GM21367 (cell line): ENCODE data around the gene EIF4EBP3.
"Not testable (repeated sequence)": the region's sequence is repeated elsewhere in the genome, so short reads cannot be mapped to it uniquely, and the experiment has no call there.

Experiments used
- ATAC-seq: cut with Tn5 transposase; IDR thresholded peaks from one replicate; pipeline ENCODE4 v1.9.1; 2021; ENCODE audit not compliant: unreplicated experiment

EIF4EBP3 gene

GRCh38 chr5:140575309-140575708, 27.8 kb downstream of the EIF4EBP3 start:
- no peak for ATAC-seq

DNA sequence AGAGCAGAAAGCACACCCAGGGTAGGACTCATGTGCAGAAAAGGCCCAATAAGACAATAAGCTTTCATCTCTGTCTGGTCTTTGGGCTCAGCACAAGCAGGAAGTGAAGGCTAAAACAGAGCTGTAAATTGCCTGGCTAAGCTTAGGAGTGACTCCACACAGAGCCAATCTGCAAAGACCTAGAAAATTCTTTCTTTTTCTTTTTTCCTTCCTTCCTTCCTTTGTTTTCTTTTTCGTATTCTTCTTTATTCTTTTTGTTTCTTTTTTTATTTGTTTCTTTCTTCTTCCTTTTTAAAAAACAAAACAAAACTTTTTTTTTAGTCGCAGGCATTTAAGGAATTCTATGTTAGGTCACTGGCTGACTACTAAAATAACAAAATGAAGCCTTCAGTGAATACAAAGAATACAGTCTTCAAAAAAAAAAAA, 29.3 kb downstream of the EIF4EBP3 start:
- ATAC-seq, result no peak

GRCh38 chr5:140579188-140579747, 31.8 kb downstream of the EIF4EBP3 start:
- ATAC-seq, result not testable (repeated sequence)

DNA sequence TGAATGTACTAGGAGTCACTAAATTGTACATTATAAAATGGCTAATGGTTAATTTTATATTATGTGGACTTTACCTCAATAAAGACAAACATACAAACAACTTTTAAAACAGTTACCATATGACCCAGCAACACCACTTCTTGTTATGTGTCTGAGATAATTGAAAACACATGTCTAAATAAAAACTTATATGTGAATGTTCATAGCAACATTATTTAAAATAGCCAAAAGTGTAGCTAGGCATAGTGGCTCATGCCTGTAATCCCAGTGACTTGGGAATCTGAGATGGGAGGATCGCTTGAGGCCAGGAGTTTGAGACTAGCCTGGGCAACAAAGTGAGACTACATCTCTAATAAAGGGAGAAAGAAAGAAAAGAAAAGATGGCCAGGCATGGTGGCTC, 40.0 kb downstream of the EIF4EBP3 start:
- no peak for ATAC-seq

- ATAC-seq, result no peak
These were observed 41.0 kb downstream of the EIF4EBP3 start for GRCh38 chr5:140588311-140589070.

DNA sequence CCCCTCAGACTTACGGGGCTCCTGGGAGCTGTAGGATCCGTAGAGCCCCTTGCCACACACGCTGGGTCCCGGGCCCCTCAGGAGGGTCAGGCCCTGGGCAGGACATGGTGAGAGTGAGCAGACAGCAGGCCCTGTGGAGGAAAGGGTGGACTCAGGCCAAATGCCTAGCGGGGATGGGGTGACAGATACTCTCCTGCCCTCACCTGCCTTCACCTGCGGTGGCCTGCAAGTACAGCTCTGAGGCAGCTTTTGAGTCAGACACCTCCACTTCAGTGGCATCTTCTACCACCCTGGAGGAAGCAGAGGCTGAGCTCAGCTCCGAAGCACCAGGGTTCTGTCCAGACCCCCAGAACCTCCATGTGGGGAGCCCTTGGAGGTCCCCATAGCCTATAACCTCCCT, 43.4 kb downstream of the EIF4EBP3 start:
- no peak for ATAC-seq

DNA sequence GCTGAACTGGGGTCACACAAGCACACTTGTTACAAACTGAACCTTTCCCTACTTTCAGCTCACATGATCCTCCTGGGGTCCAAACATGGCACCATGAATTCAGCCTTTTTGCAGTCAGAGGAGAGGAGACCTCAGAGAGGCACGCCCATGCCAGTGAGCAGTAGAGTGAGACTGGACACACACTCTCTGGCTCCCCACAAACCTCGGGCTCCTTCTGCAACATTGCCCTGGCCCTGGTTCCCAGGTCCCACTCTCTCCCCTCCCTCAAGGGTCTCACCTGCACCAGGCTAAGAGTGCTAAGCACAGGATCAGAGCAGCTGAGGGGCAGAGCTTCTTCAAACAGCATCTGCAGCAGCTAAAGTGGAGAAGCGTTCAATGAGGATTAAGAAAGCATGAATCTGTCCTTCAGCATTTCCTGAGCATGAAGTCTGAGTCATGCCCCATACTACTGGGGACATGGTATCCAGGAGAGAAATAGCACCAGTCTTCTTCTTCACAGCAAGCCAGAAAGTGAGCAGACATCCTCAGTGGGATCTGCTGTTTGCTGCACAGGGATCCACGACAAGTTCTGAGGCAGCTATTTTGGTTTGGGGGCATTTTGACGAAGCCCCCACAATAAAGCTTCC, 44.4 kb downstream of the EIF4EBP3 start:
- no peak for ATAC-seq

- not testable (repeated sequence) for ATAC-seq
These were observed 45.6 kb downstream of the EIF4EBP3 start for GRCh38 chr5:140593070-140593469.

DNA sequence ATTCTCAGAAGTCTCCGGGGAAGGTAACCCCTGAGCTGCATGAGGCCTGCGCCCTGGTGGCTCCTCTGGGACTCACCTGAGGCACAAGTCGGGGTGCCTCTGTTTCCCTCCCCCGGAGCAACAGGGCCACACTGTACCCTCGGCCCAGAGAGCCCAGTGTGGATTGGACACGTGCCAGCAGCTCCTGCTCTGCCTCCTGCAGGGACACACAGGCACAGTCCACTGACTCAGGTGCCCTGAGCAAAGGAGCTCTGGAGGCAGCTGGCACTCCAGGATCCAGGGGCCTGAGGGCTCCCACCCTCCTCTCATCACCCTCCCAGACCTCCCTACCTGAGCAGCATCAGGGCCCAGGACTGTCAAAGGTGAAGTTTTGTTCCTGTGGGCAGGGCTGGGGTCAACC, 46.7 kb downstream of the EIF4EBP3 start:
- ATAC-seq, result no peak

- ATAC-seq, result no peak
These were observed 48.3 kb downstream of the EIF4EBP3 start for GRCh38 chr5:140595538-140596300.

DNA sequence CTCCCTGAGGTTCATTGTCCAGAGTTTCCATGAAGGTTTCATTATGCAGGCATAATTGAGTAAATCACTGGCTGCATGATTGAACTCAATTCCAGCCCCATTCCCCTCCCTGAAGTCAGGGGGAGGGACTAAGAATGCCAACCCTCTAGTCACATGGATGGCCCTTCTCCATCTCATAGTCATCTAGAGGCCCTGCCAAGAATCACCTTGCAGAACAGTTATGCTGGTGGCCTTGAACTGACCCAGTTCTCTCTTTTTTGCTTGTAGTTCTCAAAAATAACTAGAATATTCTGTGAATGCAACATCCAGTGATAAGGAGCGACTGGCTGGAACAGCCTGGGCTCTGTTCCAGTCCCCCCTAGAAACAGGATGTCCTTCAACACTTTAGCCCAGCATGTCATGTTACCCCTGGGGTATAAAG, 48.9 kb downstream of the EIF4EBP3 start:
- ATAC-seq, result no peak

- no peak for ATAC-seq
These were observed 51.4 kb downstream of the EIF4EBP3 start for GRCh38 chr5:140598836-140599235.
